Hematopoietic multipotent progenitor cell treated with erythropoietin and hydrocortisone succinate and interleukin-3 and kit ligand, for 4 days (in vitro differentiated cells): Measurements from ENCODE around the gene RBCK1.
"Not testable (repeated sequence)": the region's sequence is repeated elsewhere in the genome, so short reads cannot be mapped to it uniquely, and the experiment has no call there.

Experiments
- DNase-seq: peaks from one replicate; pipeline ENCODE4 v3.0.0-alpha.2; 2015

Gene RBCK1

DNA sequence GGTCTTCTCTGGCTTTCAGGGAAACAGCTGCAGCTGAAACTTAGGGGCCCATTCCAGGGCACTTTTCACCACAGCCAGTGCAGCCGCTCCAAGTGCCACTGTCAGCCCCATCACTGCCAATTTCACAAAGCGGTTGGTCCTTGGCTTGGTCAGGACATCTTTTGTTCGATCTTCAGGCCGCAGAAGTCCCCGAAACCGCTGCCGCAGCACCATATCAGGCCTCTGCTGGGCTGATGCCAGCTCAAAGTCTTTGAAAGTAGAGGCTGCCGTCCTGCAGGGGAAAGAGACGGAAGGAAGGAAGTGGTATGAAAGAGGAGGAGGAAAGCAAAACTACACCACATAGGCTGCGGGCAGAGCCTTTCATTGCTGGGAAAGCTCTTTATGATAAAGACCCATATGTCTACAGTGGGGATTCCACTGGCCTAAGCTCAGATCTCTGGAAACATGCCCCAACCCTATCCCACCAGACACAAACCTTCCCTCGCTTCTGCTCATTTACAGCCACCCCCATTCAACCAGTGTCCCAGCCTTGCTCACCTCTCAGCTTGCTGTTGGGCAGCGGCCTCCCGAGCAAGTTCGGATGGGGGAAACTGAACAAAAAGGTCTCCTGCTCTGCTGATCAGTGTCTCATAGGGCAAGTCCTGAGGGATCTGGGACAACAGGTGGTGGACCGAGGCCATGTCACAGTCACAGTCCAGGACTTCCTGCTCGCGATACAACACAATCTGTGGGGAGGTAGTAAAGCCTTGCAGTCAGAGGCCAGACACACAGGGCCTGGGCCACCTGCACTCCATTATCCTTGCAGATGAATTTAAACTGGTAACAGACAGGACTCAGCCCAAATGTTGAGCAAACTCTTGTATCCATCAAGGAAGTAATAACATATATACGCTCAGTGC, 30.7 kb downstream of the RBCK1 start:
- peak; percentile 96 for DNase-seq

DNA sequence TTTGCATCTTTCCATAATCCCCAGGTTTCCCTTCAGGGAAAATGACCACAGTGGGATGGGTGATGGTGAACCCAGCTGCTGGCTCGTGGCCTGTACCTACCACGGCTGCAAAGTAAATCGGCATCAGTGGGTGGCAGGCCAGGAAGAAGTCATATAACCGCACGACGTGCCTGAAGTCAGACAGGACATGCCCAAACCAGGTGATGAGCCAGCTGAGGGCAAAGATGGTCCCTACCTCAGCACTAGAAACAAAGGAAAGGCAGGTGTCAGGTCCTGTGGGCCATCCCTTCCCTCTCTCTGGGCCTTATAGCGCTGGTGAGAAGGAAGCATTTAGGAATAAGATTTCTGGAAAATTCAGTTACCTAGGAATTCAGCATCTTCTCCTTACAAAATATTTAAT, 32.0 kb downstream of the RBCK1 start:
- no peak for DNase-seq

DNA sequence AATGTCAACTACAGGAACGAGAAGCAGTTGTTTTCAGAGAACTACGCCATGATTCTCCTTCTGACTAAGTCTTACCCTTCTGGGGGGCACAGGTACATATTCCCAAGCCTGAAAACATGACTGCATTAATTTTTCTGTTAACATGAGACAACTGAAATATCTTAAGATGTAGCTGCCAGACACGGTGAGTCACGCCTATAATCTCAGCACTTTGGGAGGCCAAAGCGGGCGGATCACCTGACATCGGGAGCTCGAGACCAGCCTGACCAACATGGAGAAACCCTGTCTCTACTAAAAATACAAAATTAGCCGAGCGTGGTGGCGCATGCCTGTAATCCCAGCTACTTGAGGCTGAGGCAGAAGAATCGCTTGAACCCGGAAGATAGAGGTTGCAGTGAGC, 32.5 kb downstream of the RBCK1 start:
- DNase-seq: no peak

DNA sequence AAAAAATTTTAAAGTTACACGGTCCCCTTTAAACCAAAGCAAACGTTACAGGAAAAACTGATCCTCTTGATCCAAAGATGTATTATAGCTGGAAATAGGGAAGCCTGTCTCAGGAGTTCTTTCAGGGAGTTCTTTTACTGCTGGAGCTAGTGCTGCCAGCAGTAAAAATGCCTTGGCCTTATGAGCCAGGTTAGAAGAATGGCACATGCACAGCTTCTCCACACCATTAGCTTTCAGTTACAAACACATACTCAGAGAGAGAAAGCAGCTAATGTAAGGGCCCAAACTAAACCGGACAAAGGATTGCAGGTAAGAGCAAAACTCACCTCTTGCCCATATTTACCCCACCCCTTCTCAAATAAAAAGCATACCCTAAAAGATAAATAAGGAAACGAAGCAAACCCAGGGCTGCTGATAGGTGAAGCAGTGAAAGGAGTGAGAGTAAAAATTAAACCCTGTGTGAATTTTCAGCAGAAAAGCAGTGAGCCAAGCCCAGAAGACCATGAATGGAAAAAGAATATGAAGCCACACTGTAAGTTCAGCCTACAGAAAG, 35.2 kb downstream of the RBCK1 start:
- DNase-seq: no peak

- no peak for DNase-seq
These were observed 36.0 kb downstream of the RBCK1 start for GRCh38 chr20:444117-444516.

GRCh38 chr20:444862-445426, 36.8 kb downstream of the RBCK1 start:
- no peak for DNase-seq

DNA sequence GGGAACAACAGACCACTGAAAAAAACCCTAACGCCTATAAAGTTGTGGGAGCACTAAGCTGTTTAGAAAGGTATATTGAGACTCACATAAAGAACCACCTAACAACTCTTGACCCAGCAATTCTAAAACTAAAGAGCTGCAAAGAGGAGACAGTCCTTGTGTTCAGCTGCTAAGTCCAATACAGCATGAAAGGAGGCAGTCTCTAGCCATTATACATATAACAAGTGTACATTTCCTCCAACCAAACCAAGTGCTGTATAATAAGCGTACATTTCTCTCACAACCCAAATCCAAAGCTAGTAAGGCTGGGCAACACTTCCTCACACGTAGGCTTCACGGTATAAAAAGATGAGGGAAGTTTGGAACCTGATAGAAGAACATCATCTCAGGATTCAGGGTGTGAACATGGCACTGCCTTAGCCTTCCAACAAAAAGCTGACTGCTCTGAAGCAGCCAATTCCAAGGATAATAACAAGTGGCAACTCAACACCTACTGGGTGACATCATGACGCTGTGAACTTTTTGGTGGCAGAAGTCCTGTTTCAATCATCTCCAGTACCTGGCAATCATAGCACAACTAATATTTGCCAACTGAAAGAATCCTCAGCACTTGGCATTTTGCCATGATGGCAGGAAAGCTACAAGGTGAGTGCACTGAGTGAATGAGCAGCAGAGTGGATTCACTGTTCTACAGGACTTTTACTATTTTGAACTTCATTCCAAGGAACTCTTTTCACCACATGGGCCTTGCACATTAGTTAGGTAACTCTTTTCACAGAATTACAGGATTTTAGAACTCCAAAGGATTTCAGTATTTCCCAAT, 37.6 kb downstream of the RBCK1 start:
- no peak for DNase-seq

- DNase-seq: not testable (repeated sequence)
These were observed 43.9 kb downstream of the RBCK1 start for GRCh38 chr20:452021-452420.

DNA sequence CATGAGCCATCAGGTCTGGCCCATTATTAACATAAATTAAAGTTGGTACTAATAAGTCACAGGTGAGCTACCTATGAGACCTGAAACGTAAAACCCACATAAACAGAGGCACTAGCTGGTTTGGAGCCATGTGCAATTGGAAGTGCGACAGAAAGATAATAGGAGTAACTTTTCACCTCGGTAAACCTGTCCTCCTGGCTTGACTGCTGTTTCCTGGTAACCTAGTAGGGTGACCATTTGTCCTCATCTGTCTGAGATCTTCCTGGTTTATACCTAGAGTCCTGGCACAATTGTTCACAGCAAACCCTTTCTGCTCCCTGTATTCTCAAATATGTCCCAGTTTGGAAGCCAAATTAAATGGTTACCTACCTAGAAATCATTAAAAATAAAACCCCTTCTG, 46.9 kb downstream of the RBCK1 start:
- no peak for DNase-seq

GRCh38 chr20:458776-459175, 50.7 kb downstream of the RBCK1 start:
- DNase-seq: no peak

GRCh38 chr20:460180-460579, 52.1 kb downstream of the RBCK1 start:
- peak; percentile 69 for DNase-seq

DNA sequence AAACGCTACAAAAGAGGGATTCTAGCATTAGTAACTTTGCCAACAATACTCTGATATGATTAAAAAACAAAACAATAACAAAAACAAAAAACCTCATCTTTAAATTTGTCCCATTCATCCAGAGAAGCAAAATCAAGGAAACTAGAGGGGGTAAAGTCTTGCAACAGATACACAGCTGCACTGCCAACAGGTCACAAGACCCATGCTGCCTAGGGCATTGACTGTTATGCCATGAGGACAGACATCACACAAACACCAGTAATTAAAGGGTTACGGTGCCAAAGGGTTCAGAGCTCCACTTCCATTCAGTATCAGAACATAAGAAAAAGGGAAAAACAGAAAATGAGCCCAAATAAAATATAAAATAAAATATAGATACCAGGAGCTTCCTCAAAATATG, 52.6 kb downstream of the RBCK1 start:
- DNase-seq: peak; percentile 60

DNA sequence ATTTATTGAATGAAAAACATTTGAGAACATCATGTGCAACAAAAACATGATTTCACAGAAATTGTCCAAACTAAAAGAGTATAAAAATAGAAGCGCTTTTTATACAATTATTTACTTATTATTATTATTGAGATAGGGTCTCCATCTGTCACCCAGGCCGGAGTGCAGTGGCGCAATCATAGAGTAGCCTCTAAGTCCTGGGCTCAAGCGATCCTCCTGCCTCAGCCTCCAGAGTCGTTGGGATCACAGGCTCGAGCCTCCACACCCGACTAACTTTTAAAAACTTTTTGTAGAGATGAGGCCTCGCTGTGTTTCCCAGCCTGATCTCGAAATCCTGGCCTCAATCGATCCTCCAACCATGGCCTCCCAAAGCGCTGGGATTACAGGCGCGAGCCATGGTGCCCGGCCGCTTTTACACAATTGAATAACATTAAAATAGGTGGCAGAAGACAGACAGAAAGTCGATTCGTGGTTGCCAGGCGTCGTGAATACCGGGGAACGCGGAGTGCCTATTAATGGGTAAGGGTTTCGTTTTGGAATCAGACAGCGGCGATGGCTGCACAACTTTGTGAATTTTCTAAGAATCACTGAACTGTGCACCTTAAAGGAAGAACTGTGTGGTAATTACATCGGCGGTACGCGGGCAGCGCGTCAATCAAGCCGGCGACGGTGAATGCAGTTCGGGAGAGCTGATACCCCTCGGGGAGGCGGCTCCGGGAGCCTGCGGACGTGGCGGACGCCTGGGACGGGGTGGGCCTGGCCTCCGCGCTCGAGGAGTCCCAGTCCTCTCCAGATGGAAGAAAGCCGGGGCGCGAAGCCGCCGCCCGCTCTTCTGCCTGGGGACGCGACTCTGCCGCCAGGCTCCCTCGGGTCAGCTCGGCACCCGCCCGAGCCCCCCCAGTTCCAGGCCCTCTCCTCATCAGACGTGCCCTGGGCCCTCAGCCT, 53.4 kb downstream of the RBCK1 start:
- DNase-seq: peak; percentile 68

DNA sequence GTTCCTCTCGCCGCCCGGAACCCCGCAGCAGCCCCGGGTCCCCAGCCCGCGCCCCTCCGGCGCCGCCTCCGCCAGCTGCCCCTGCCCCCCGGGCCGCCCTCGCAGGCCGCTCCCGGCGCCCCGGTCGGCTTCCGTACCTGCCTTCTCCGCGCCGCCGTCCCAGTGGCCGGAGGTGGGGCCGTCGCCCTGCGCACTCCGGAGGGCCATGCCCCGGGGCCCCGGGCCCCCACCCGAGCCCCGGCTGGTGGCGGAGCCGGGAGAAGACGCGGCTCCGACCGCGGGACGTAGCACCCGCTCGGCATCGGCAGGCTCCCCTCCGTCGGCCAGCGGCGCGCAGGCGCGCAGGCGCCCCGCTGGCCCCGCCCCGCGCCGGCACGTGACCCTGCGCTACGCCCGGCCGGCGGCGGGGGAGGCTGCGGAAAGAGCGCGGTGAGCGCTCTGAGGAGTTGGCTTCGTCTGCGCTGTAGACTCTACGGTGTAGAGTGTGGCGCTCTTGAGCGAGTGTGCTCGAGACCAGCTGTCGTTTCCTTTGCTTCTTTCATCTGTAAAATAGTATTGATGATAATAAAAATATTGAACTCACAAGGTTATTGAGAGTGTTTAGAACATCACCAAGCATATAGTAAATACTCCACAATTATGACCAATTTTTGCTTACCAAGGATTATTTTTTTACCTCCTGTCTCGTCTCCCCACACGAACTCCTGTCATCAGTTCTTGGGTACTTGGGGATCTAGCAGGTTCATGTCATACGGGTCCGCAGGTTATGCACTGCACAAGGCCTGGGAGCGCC, 54.3 kb downstream of the RBCK1 start, which contains the start of gene TBC1D20:
TBC1D20 (minus strand) TSS at position 335 of the 793 bp plus-strand sequence; CDS start at position 207, 128 bp downstream.
- DNase-seq: peak; percentile 96

DNA sequence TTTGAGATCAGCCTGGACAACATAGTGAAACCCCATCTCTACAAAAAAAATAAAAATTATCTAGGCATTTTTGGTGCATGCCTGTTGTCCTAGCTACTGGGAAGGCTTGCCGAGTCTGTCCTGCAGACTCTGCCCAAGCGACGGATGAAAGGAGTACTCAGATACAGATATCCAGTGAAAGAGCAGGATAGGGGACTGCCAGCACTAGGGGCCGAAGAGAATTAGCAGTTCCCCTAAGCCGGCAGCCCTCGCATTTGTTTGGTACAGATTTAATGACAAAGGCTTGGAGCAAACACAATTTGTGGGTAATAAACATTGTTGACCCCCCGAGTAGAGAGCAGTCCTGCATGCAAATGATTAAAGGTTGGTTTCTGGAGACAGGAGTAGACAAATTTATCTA, 59.7 kb downstream of the RBCK1 start:
- no peak for DNase-seq

GRCh38 chr20:469746-470490, 61.8 kb downstream of the RBCK1 start:
- peak; percentile 39 for DNase-seq

GRCh38 chr20:472137-472846, 64.2 kb downstream of the RBCK1 start:
- DNase-seq: no peak

DNA sequence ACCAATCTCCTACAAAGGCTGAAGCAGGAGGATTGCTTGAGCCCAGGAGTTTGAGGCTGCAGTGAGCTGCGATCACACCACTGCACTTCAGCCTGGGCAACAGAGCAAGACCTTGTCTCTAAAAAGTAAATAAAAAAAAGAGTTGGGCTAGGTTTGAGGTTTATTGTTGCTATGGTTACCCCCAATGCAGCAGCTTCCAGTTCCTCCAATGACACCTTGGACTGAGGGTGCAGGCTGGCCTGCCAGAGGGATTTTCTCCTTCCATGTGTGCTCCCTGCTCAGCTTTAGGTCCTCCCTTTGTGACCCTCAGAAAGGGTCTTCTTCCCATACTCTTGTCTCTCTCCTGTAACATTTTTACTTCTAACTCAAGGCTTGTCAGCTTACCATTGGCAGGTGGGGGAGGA, 64.8 kb downstream of the RBCK1 start:
- no peak for DNase-seq

DNA sequence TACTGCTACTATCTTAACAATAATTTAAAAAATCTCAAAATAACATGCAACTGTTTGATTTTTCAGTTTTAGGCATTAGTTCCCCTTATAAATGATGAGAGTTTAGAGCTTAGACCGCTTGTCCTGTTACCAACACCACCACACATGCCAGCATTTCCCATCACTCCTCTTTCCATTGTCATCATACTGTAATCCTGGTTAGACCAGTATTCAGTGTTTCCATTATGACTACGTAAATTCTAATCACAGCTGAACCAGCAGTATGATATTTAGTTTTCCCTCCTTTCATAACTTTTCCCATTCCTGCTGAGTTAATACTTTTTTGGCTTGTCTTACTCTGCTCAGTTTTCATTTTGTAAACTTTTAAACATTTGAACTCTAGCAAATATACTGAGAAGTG, 66.5 kb downstream of the RBCK1 start:
- no peak for DNase-seq
